ENCODE data around the gene NDRG4. TPM values are rescaled to one million over a fixed set of nuclear protein-coding genes. Genes with fewer than 3 reads are reported as not detected.

The NDRG4 gene
- total RNA-seq, 3 donors from 2014 or later, result 3.7 to 35.0 (median 5.6) TPM

DNA sequence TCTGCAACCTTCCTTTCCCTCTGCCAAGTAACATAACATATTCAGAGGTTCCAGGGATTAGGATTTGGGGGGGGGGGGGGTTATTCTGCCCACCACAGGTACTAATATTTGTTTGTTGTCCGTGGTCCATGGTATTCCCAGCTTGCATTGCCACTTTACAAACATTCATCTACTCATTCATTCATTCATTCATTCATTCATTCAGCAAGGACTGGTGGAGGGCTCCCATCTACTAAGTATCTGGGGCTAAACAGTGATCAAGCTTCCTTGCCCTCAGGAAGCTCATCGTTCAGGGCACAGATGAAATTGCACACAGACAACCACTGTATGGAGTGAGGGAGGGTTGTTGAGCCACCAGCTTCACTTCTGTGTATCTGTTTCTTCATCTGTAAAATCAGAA lies 45.8 kb upstream of the NDRG4 start:
- no peaks in the 10 kb centered on the region for H3K9me3 ChIP-seq
- DNase-seq (ENCODE audit: low spot score in 2 of 2), result no peak
- no peak for TF ChIP-seq POLR2A (IDR thresholded peaks at IDR 0.05)
- TF ChIP-seq, protein P1, sequence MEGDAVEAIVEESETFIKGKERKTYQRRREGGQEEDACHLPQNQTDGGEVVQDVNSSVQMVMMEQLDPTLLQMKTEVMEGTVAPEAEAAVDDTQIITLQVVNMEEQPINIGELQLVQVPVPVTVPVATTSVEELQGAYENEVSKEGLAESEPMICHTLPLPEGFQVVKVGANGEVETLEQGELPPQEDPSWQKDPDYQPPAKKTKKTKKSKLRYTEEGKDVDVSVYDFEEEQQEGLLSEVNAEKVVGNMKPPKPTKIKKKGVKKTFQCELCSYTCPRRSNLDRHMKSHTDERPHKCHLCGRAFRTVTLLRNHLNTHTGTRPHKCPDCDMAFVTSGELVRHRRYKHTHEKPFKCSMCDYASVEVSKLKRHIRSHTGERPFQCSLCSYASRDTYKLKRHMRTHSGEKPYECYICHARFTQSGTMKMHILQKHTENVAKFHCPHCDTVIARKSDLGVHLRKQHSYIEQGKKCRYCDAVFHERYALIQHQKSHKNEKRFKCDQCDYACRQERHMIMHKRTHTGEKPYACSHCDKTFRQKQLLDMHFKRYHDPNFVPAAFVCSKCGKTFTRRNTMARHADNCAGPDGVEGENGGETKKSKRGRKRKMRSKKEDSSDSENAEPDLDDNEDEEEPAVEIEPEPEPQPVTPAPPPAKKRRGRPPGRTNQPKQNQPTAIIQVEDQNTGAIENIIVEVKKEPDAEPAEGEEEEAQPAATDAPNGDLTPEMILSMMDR (IDR thresholded peaks at IDR 0.05), result no peak
- no peak for TF ChIP-seq POLR2AphosphoS5 (IDR thresholded peaks at IDR 0.05)
- H3K36me3 ChIP-seq, result no peaks in the 10 kb centered on the region
- intact Hi-C loops (cut with DNase I; ENCODE audit: low total_unique reads), result no loop called here
- H3K27me3 ChIP-seq, result no peaks in the 10 kb centered on the region
- no peaks in the 10 kb centered on the region for H3K4me1 ChIP-seq
- H3K4me3 ChIP-seq, result no peak overlapping the region
- no peak overlapping the region for H3K27ac ChIP-seq

DNA sequence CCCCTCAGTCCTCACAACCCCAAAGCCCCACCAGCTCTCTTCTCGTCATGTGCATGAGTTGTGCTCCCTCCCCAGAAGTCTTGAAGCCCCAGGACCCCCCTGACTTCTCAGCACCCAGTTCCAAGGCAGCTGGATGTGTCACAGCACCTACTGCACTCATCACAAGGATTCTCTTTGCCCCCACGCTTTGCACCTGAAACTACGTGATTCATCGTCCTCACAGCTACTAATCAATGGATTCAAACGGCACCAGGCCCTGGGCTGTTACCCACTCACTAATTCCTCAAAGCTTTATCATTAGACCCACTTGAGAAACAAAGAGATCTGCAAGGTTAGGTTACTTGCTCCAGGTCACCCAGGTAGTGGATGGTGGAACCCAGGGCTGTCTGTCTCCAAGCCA lies 45.1 kb upstream of the NDRG4 start:
- H3K4me3 ChIP-seq, result no peak overlapping the region
- intact Hi-C loops (cut with DNase I; ENCODE audit: low total_unique reads), result no loop called here

DNA sequence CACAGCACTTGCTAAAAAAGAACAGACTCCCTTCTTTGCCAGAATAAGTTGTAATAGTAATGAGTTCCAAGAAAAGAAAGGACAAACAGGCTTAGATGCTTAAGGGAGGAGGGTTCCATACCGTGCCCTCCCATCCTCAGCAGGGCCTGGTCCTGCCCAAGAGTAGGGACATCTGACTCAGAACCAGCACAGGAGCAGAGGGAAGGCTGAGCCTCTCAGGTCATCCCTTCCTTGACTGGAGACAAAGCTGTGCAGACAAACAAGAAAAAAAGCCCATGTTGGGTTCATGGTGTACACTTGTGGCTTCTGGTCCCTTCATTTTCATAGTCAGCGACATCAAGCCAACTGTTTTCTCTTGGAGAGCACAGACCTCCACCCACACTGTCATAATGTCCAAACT lies 44.2 kb upstream of the NDRG4 start:
- TF ChIP-seq POLR2A (IDR thresholded peaks at IDR 0.05) (no peak), POLR2AphosphoS5 (IDR thresholded peaks at IDR 0.05) (no peak)
- TF ChIP-seq, protein P1 (IDR thresholded peaks at IDR 0.05), result no peak
- no peak for DNase-seq (ENCODE audit: low spot score in 2 of 2)
- Histone ChIP-seq H3K36me3 (no peaks in the 10 kb centered on the region), H3K9me3 (no peaks in the 10 kb centered on the region), H3K27me3 (no peaks in the 10 kb centered on the region), H3K4me3 (no peak overlapping the region), H3K27ac (no peak overlapping the region), H3K4me1 (no peaks in the 10 kb centered on the region)
- intact Hi-C loops (cut with DNase I; ENCODE audit: low total_unique reads), result no loop called here

More for the DNA sequence above, 45.1 kb upstream of the NDRG4 start:
- no peak overlapping the region for H3K27ac ChIP-seq
- H3K27me3 ChIP-seq, result no peaks in the 10 kb centered on the region
- H3K9me3 ChIP-seq, result no peaks in the 10 kb centered on the region
- DNase-seq (ENCODE audit: low spot score in 2 of 2), result no peak
- TF ChIP-seq, protein P1 (IDR thresholded peaks at IDR 0.05), result no peak
- no peak for TF ChIP-seq POLR2AphosphoS5 (IDR thresholded peaks at IDR 0.05)
- no peak for TF ChIP-seq POLR2A (IDR thresholded peaks at IDR 0.05)
- H3K4me1 ChIP-seq, result no peaks in the 10 kb centered on the region
- H3K36me3 ChIP-seq, result no peaks in the 10 kb centered on the region

DNA sequence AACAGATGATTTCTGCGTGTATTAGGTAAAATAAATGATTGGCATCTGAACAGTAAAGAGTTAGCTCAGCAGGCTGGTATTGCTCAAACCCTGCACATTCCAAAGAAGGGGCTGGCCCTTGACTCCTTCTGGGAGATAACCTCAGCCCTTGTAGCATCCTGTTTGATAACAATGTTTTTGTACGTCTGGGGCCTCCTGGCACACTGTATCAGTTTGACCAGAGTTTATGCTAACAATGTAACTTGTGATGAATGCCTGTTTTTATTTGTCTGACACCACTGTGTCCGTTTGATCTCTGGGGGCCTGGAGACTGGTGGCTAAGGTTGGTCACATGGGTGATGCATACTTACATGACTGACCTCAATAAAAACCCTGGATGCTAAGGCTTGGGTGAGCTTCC lies 43.8 kb upstream of the NDRG4 start:
- TF ChIP-seq, protein P1 (IDR thresholded peaks at IDR 0.05), result no peak
- TF ChIP-seq POLR2AphosphoS5 (IDR thresholded peaks at IDR 0.05) (no peak), POLR2A (IDR thresholded peaks at IDR 0.05) (no peak)
- H3K4me3 ChIP-seq, result no peak overlapping the region
- H3K9me3 ChIP-seq, result no peaks in the 10 kb centered on the region
- DNase-seq (ENCODE audit: low spot score in 2 of 2), result no peak
- no peaks in the 10 kb centered on the region for H3K36me3 ChIP-seq
- H3K4me1 ChIP-seq, result no peaks in the 10 kb centered on the region
- no peak overlapping the region for H3K27ac ChIP-seq
- H3K27me3 ChIP-seq, result no peaks in the 10 kb centered on the region
- intact Hi-C loops (cut with DNase I; ENCODE audit: low total_unique reads), result no loop called here

DNA sequence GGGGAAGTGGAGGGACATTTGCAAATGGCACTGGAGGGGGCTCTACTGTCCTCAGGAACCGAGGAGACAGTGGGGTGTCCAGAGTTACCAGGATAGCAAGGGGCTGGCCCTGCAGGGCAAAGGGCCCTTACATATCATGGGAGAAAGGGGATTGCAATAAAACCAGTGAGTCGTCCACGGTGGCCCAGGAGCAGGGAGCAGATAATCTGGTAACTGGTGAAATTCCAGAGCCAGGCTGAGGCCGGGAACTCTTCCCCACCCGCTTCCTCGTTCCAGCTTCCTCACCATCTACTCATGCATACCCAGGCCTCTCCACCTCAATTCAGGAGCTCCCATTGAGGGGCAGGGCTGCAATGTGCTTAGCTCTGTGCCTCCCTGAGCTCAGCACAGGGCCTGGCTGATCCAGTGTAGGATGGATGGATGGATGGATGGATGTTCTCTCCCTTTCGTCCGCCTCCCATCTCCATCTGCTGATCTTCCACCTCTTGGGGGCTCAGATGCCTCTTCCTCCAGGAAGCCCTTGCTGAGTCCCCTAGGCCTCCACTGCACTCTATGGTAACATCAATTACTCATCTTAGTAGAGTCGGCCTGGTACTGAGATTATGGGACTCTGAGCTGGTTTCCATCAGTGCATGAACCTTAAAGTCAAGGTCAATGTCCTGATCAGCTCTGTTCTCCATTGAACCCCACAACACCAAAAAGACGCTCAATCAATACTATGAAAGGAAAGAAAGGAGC lies 41.2 kb upstream of the NDRG4 start:
- intact Hi-C loops (cut with DNase I; ENCODE audit: low total_unique reads), result no loop called here

More for the DNA sequence above, 41.2 kb upstream of the NDRG4 start:
- Histone ChIP-seq H3K4me3 (no peak overlapping the region), H3K27me3 (peaks cover 1 to 13% of the 10 kb centered on the region in 2 donors), H3K27ac (no peak overlapping the region), H3K9me3 (no peaks in the 10 kb centered on the region), H3K36me3 (no peaks in the 10 kb centered on the region), H3K4me1 (peaks cover 0 to 8% of the 10 kb centered on the region in 2 donors)
- TF ChIP-seq, protein P1 (IDR thresholded peaks at IDR 0.05), result no peak
- TF ChIP-seq POLR2A (IDR thresholded peaks at IDR 0.05) (no peak), POLR2AphosphoS5 (IDR thresholded peaks at IDR 0.05) (no peak)
- no peak for DNase-seq (ENCODE audit: low spot score in 2 of 2)
